ENCODE measurements around the gene BOD1L2. TPM values are rescaled to one million over a fixed set of nuclear protein-coding genes. Genes with fewer than 3 reads are reported as not detected.

Gene BOD1L2
- total and polyA plus RNA-seq, 2 donors: 0.02 TPM; not detected in 1

GRCh38 chr18:57175532-57175931 is 28.6 kb downstream of the BOD1L2 start:
- 87% methylated on average over 2 of the region's 2 CpGs for WGBS
- Histone ChIP-seq H3K9me3 (ENCODE audit: control insufficient read depth in 2 of 2, insufficient read depth in 1 of 2, low read length in 1 of 2) (no peaks in the 10 kb centered on the region), H3K4me1 (ENCODE audit: control insufficient read depth in 2 of 2, insufficient read depth in 2 of 2, low read length in 2 of 2) (no peaks in the 10 kb centered on the region), H3K36me3 (ENCODE audit: control insufficient read depth in 2 of 2, insufficient read depth in 2 of 2, low read length in 1 of 2) (no peaks in the 10 kb centered on the region), H3K27me3 (ENCODE audit: control insufficient read depth in 2 of 2, insufficient read depth in 1 of 2, low read length in 1 of 2) (no peaks in the 10 kb centered on the region), H3K4me3 (ENCODE audit: low read length in 2 of 2) (no peak overlapping the region), H3K27ac (ENCODE audit: low read depth in 1 of 2, low read length in 1 of 2) (no peak overlapping the region)
- no peak for DNase-seq (ENCODE audit: low read depth in 6 of 9, low spot score in 9 of 9)

- Histone ChIP-seq H3K36me3 (ENCODE audit: control insufficient read depth in 2 of 2, insufficient read depth in 2 of 2, low read length in 1 of 2) (no peaks in the 10 kb centered on the region), H3K4me1 (ENCODE audit: control insufficient read depth in 2 of 2, insufficient read depth in 2 of 2, low read length in 2 of 2) (no peaks in the 10 kb centered on the region), H3K27me3 (ENCODE audit: control insufficient read depth in 2 of 2, insufficient read depth in 1 of 2, low read length in 1 of 2) (no peaks in the 10 kb centered on the region), H3K4me3 (ENCODE audit: low read length in 2 of 2) (no peak overlapping the region), H3K27ac (ENCODE audit: low read depth in 1 of 2, low read length in 1 of 2) (no peak overlapping the region), H3K9me3 (ENCODE audit: control insufficient read depth in 2 of 2, insufficient read depth in 1 of 2, low read length in 1 of 2) (peaks cover 0 to 13% of the 10 kb centered on the region in 2 donors)
- WGBS: 95% methylated on average over 1 of the region's 1 CpG
- no peak for DNase-seq (ENCODE audit: low read depth in 6 of 9, low spot score in 9 of 9)
These were observed 38.5 kb downstream of the BOD1L2 start for GRCh38 chr18:57185434-57185833.

GRCh38 chr18:57188851-57189557 is 42.1 kb downstream of the BOD1L2 start:
- Histone ChIP-seq H3K27ac (ENCODE audit: low read depth in 1 of 2, low read length in 1 of 2) (no peak overlapping the region), H3K36me3 (ENCODE audit: control insufficient read depth in 2 of 2, insufficient read depth in 2 of 2, low read length in 1 of 2) (no peaks in the 10 kb centered on the region), H3K4me3 (ENCODE audit: low read length in 2 of 2) (no peak overlapping the region), H3K27me3 (ENCODE audit: control insufficient read depth in 2 of 2, insufficient read depth in 1 of 2, low read length in 1 of 2) (no peaks in the 10 kb centered on the region), H3K9me3 (ENCODE audit: control insufficient read depth in 2 of 2, insufficient read depth in 1 of 2, low read length in 1 of 2) (peaks cover 0 to 13% of the 10 kb centered on the region in 2 donors), H3K4me1 (ENCODE audit: control insufficient read depth in 2 of 2, insufficient read depth in 2 of 2, low read length in 2 of 2) (no peaks in the 10 kb centered on the region)
- 82% methylated on average over 6 of the region's 6 CpGs for WGBS
- no peak for DNase-seq (ENCODE audit: low read depth in 6 of 9, low spot score in 9 of 9)

- H3K4me1 ChIP-seq (ENCODE audit: control insufficient read depth in 2 of 2, insufficient read depth in 2 of 2, low read length in 2 of 2): no peaks in the 10 kb centered on the region
- H3K27me3 ChIP-seq (ENCODE audit: control insufficient read depth in 2 of 2, insufficient read depth in 1 of 2, low read length in 1 of 2): no peaks in the 10 kb centered on the region
- no peak for DNase-seq (ENCODE audit: low read depth in 6 of 9, low spot score in 9 of 9)
- H3K36me3 ChIP-seq (ENCODE audit: control insufficient read depth in 2 of 2, insufficient read depth in 2 of 2, low read length in 1 of 2): no peaks in the 10 kb centered on the region
- H3K4me3 ChIP-seq (ENCODE audit: low read length in 2 of 2): no peak overlapping the region
- H3K9me3 ChIP-seq (ENCODE audit: control insufficient read depth in 2 of 2, insufficient read depth in 1 of 2, low read length in 1 of 2): peaks cover 0 to 10% of the 10 kb centered on the region in 2 donors
- H3K27ac ChIP-seq (ENCODE audit: low read depth in 1 of 2, low read length in 1 of 2): no peak overlapping the region
- 85% methylated on average over 1 of the region's 1 CpG for WGBS
These were observed 43.1 kb downstream of the BOD1L2 start for GRCh38 chr18:57190026-57190425.

- no peak for DNase-seq (ENCODE audit: low read depth in 6 of 9, low spot score in 9 of 9)
- Histone ChIP-seq H3K9me3 (ENCODE audit: control insufficient read depth in 2 of 2, insufficient read depth in 1 of 2, low read length in 1 of 2) (no peaks in the 10 kb centered on the region), H3K27me3 (ENCODE audit: control insufficient read depth in 2 of 2, insufficient read depth in 1 of 2, low read length in 1 of 2) (no peaks in the 10 kb centered on the region), H3K4me1 (ENCODE audit: control insufficient read depth in 2 of 2, insufficient read depth in 2 of 2, low read length in 2 of 2) (no peaks in the 10 kb centered on the region), H3K36me3 (ENCODE audit: control insufficient read depth in 2 of 2, insufficient read depth in 2 of 2, low read length in 1 of 2) (no peaks in the 10 kb centered on the region), H3K27ac (ENCODE audit: low read depth in 1 of 2, low read length in 1 of 2) (no peak overlapping the region), H3K4me3 (ENCODE audit: low read length in 2 of 2) (no peak overlapping the region)
- 54% methylated on average over 3 of the region's 3 CpGs for WGBS
These were observed 47.2 kb downstream of the BOD1L2 start for GRCh38 chr18:57194070-57194469.

GRCh38 chr18:57194622-57195021 is 47.7 kb downstream of the BOD1L2 start:
- DNase-seq (ENCODE audit: low read depth in 6 of 9, low spot score in 9 of 9): no peak
- 88% methylated on average over 3 of the region's 3 CpGs for WGBS
- Histone ChIP-seq H3K27me3 (ENCODE audit: control insufficient read depth in 2 of 2, insufficient read depth in 1 of 2, low read length in 1 of 2) (no peaks in the 10 kb centered on the region), H3K9me3 (ENCODE audit: control insufficient read depth in 2 of 2, insufficient read depth in 1 of 2, low read length in 1 of 2) (no peaks in the 10 kb centered on the region), H3K27ac (ENCODE audit: low read depth in 1 of 2, low read length in 1 of 2) (no peak overlapping the region), H3K4me3 (ENCODE audit: low read length in 2 of 2) (no peak overlapping the region), H3K36me3 (ENCODE audit: control insufficient read depth in 2 of 2, insufficient read depth in 2 of 2, low read length in 1 of 2) (no peaks in the 10 kb centered on the region), H3K4me1 (ENCODE audit: control insufficient read depth in 2 of 2, insufficient read depth in 2 of 2, low read length in 2 of 2) (no peaks in the 10 kb centered on the region)

GRCh38 chr18:57195341-57195740 is 48.5 kb downstream of the BOD1L2 start:
- H3K4me3 ChIP-seq (ENCODE audit: low read length in 2 of 2): no peak overlapping the region
- H3K36me3 ChIP-seq (ENCODE audit: control insufficient read depth in 2 of 2, insufficient read depth in 2 of 2, low read length in 1 of 2): no peaks in the 10 kb centered on the region
- DNase-seq (ENCODE audit: low read depth in 6 of 9, low spot score in 9 of 9): no peak
- no peaks in the 10 kb centered on the region for H3K9me3 ChIP-seq (ENCODE audit: control insufficient read depth in 2 of 2, insufficient read depth in 1 of 2, low read length in 1 of 2)
- 93% methylated on average over 1 of the region's 1 CpG for WGBS
- no peaks in the 10 kb centered on the region for H3K27me3 ChIP-seq (ENCODE audit: control insufficient read depth in 2 of 2, insufficient read depth in 1 of 2, low read length in 1 of 2)
- H3K4me1 ChIP-seq (ENCODE audit: control insufficient read depth in 2 of 2, insufficient read depth in 2 of 2, low read length in 2 of 2): no peaks in the 10 kb centered on the region
- H3K27ac ChIP-seq (ENCODE audit: low read depth in 1 of 2, low read length in 1 of 2): no peak overlapping the region

- no peaks in the 10 kb centered on the region for H3K27me3 ChIP-seq (ENCODE audit: control insufficient read depth in 2 of 2, insufficient read depth in 1 of 2, low read length in 1 of 2)
- H3K27ac ChIP-seq (ENCODE audit: low read depth in 1 of 2, low read length in 1 of 2): no peak overlapping the region
- H3K36me3 ChIP-seq (ENCODE audit: control insufficient read depth in 2 of 2, insufficient read depth in 2 of 2, low read length in 1 of 2): no peaks in the 10 kb centered on the region
- DNase-seq (ENCODE audit: low read depth in 6 of 9, low spot score in 9 of 9): no peak
- H3K4me3 ChIP-seq (ENCODE audit: low read length in 2 of 2): no peak overlapping the region
- no peaks in the 10 kb centered on the region for H3K9me3 ChIP-seq (ENCODE audit: control insufficient read depth in 2 of 2, insufficient read depth in 1 of 2, low read length in 1 of 2)
- H3K4me1 ChIP-seq (ENCODE audit: control insufficient read depth in 2 of 2, insufficient read depth in 2 of 2, low read length in 2 of 2): no peaks in the 10 kb centered on the region
- 49% methylated on average over 1 of the region's 1 CpG for WGBS
These were observed 50.4 kb downstream of the BOD1L2 start for GRCh38 chr18:57197261-57197660.

- Histone ChIP-seq H3K4me1 (ENCODE audit: control insufficient read depth in 2 of 2, insufficient read depth in 2 of 2, low read length in 2 of 2) (no peaks in the 10 kb centered on the region), H3K27ac (ENCODE audit: low read depth in 1 of 2, low read length in 1 of 2) (no peak overlapping the region), H3K9me3 (ENCODE audit: control insufficient read depth in 2 of 2, insufficient read depth in 1 of 2, low read length in 1 of 2) (no peaks in the 10 kb centered on the region), H3K36me3 (ENCODE audit: control insufficient read depth in 2 of 2, insufficient read depth in 2 of 2, low read length in 1 of 2) (no peaks in the 10 kb centered on the region), H3K27me3 (ENCODE audit: control insufficient read depth in 2 of 2, insufficient read depth in 1 of 2, low read length in 1 of 2) (no peaks in the 10 kb centered on the region), H3K4me3 (ENCODE audit: low read length in 2 of 2) (no peak overlapping the region)
- no peak for DNase-seq (ENCODE audit: low read depth in 6 of 9, low spot score in 9 of 9)
- 91% methylated on average over 1 of the region's 1 CpG for WGBS
These were observed 51.2 kb downstream of the BOD1L2 start for GRCh38 chr18:57198073-57198472.

Data from thymus (tissue), 11 donors.